SK-N-DZ (cell line): ENCODE data around the gene EZR. TPM values are rescaled to one million over a fixed set of nuclear protein-coding genes. Genes with fewer than 3 reads are reported as not detected.

Source experiments
- DNase-seq: peaks from one replicate; pipeline ENCODE4 v3.0.0-alpha.2; 2015; ENCODE audit warnings: low spot score
- polyA plus RNA-seq, 2 experiments: library from polyadenylated mRNA; depleted of rRNA; stranded (reverse); fragments of >200 nt; gene quantifications; 2 replicates each; pipeline ENCODE4 v1.2.3, GENCODE V29; 2014

EZR gene
- polyA plus RNA-seq (2014; cell fraction: cytosol; rRNA removed) = 46.2 and 51.6 TPM in 2 replicates
- polyA plus RNA-seq (2014; cell fraction: nucleus; rRNA removed) = 31.1 and 33.2 TPM in 2 replicates

- DNase-seq = peak; percentile 70
Observed at GRCh38 chr6:158819213-158819976, at the start of gene EZR. Gene EZR (minus strand): TSS chr6:158819368. CDS start chr6:158818093, 1,275 bp downstream.

DNA sequence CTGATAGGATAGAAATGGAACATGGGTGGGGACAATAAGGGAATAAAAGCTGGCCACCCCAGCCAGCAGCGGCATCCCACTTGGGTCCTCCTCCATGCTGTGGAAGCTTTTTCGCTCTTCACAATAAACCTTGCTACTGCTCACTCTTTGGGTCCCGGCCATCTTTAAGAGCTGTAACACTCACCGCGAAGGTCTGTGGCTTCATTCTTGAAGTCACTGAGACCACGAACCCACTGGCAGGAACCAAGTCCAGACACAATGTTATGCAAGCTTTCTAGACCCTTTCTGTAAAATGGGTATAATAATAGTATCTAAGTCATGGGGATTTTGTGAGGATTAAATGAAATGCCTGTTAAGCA lies 48.9 kb upstream of the EZR start:
- no peak for DNase-seq

- no peak for DNase-seq
Observed at GRCh38 chr6:158867381-158868121, 48.4 kb upstream of the EZR start.

DNA sequence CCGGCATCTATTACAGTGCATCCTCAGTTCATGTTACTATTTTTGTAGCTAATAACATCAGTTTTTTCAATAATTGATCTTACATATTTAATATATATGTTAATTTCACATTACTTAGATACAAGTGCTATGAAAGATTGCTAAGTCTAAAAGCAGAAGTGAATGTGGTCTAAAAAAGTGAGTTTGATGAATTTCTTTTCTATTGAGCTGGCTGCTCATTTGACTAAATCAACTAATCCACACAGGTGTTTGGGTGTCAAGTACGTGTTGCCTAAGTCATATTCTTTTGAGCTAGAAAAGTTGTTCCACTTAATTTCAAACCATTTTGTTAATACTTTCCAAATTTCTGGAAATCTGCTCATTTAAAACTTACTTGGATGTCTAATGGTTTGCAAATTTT lies 46.6 kb upstream of the EZR start:
- DNase-seq = no peak

DNA sequence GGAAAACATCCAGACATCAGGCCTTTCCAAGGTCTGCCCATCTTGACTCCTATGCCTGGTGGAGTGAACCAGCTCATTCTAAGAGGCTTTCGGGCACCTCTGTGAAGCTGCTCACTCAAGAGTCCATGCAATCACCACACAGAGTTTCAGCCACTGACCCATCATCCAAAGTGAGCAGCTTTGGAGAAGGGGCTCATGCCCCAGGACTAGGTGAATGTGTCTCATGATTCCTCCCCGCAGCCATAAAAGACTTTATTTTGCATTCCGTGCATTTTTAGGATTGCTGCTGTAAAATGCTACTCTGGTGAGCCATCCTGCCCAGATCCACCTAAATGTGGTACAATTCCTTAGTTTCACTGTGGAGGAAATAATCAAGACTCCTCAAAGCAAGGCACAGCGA lies 44.5 kb upstream of the EZR start:
- DNase-seq = no peak

- no peak for DNase-seq
Observed at GRCh38 chr6:158861686-158862381, 42.7 kb upstream of the EZR start.

DNA sequence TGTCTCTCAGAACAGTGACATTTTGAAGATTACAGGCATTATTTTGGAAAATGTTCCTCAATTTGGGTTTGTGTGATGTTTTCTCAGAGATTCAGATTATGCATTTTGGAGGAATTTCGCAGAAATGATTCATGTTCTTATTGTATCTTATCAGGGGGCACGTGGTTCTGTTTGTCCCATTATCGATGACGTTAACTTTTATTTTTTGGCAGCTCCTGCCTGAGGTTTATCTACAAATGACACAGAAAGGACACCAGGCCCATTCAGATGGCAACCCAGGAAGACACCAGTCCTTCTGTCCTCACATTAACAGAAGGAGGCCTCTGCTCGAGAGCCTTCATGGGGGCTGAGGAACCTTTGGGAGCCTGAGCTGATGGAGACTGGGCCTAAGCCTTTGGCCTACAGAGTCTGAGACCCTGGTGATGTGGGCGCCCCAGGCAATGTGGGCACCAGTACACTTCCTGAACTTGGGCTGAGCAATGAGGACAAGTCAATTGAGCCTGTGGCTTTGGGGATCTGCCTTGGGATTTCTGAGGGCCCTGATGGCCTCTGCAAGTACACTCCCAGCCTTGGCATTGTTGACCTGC lies 41.2 kb upstream of the EZR start:
- no peak for DNase-seq

GRCh38 chr6:158856261-158856660 lies 37.1 kb upstream of the EZR start:
- DNase-seq = no peak

GRCh38 chr6:158854214-158855101 lies 35.3 kb upstream of the EZR start:
- DNase-seq = no peak

GRCh38 chr6:158853880-158854213 lies 34.7 kb upstream of the EZR start:
- DNase-seq = no peak

DNA sequence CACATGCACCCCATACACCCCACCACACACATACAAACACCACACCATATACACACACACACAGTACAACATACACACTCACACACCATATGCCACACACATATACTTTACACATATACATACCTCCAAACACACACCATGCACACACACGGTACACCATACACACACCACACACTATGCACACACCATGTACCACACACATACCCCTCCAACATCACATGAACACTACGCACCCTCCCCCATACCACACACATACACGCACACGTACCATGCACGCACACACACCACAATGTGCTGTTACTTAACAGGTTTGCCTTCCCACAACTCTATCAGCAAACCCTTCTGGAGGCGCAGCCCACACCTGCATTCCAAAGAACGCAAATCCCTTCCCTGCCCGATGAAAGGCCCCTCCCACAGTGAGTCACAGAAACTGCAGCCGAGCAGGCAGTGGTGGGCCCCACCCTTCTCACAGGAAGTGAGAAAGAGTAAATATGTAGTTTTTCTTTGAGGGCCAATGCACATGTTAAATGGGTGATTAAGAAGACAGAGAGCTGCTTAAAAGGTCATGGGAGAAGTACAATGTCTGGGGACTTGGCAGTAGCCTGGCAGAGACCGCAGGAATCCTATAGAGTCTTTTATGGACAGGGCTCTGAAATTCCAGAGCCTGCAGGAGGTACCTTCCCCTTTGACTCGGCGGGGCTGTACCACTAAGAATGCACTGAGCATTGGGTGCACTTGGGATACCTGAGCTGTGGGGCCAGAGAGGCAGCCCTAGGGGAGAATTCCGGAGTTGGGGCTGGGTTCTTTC lies 34.1 kb upstream of the EZR start:
- DNase-seq = no peak

DNA sequence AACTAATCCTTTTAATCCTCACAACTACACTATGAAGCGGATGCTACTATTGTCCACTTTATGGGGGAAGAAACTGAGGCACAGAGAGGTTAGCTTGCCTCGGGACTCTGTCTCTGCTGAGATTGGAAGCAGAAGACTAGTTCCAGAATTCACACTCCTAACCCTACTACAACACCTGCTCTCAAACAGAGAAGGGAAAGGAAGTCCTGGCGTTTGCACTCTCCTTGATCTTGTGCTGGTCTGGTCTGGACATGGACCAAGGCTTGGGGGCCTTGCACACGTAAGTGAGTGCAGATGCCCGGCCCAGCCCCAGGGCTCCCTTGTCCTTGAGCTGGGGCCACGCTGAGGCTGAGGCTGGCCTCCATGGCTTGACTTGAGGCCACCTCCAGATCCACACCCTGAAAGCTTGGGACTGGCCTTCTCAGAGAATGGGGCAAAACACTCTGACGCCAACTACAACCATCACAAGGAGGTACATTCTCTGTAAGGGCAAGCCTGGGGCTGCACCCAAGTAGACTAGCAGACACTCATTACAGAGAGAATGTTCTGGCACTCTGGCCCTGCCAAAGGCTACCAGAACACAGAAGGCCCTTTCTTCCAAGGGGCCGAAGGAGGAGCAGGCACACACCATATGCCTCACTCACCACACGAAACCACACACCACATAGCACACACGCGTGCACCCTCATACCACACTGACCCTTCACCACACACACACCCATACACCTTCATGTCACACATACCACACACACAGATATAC lies 33.3 kb upstream of the EZR start:
- no peak for DNase-seq

- no peak for DNase-seq
Observed at GRCh38 chr6:158850807-158851115, 31.6 kb upstream of the EZR start.

- DNase-seq = no peak
Observed at GRCh38 chr6:158849899-158850806, 31.0 kb upstream of the EZR start.

- DNase-seq = no peak
Observed at GRCh38 chr6:158848490-158848895, 29.3 kb upstream of the EZR start.

GRCh38 chr6:158847786-158848185 lies 28.6 kb upstream of the EZR start:
- DNase-seq = no peak

DNA sequence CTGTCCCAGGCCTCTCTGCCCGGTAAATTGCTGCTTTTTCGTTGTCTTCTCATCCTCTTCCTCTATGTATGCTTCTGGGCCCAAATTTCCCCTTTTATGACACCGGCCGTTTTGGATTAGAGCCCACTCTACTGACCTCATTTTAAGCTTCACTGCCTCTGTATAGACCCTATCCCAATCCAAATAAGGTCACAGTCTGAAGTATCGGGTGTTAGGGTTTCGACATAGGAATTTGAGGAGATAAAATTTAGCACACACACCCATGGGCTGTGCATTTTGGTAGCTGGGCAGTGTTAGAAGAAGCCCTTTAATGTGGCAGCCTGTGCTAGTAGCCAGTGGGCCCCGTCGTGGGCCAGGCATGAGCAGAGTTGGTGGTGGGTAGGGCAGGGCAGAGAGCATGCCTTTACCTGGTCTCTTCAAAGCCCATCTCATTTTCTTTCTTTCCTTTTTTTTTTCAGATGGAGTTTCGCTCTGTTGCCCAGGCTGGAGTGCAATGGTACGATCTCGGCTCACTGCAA lies 27.9 kb upstream of the EZR start:
- DNase-seq = no peak
